ENCODE measurements around the gene KISS1R.

KISS1R gene

DNA sequence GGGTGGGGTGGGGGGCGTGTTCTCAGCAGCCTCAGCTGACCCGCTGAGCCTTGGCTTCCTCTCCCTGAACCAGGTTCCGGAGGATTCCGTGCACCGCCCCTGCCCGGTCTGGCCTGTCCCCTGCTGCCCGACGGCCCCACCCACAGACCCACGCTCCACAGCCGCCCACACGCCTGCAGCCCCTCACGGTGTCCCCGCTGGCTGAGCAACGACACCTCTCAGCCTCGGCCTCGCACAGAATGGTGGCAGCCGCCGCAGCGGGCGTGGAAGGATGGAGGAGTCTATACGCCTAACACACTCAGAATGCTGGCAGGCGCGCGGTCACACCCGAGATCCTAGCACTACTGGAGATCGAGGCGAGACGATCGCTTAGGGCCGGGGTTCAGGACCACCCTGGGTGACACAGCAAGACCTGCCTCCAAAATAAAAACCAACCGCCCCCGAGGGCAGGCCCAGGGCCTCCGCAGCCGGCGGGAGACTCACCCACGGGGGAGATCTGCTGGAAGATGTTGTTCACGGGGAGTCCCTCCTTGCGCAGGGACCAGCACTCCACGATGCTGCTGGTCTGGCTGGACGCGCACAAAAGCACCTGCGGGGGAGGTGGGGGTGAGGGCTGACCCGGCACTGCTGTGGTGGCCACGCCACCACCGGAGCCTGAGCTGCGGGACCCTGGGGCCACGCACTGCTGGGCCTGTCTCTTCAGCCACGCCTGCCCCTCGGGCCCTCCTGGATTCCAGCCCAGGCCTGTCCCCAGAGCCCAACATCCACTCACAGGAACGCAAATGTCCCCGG lies 32.5 kb upstream of the KISS1R start:
- H3K4me3 ChIP-seq (ENCODE audit: control insufficient read depth, low read depth, low read length): no peak overlapping the region
- no peak for DNase-seq (ENCODE audit: low read depth)
- TF ChIP-seq, protein P1, sequence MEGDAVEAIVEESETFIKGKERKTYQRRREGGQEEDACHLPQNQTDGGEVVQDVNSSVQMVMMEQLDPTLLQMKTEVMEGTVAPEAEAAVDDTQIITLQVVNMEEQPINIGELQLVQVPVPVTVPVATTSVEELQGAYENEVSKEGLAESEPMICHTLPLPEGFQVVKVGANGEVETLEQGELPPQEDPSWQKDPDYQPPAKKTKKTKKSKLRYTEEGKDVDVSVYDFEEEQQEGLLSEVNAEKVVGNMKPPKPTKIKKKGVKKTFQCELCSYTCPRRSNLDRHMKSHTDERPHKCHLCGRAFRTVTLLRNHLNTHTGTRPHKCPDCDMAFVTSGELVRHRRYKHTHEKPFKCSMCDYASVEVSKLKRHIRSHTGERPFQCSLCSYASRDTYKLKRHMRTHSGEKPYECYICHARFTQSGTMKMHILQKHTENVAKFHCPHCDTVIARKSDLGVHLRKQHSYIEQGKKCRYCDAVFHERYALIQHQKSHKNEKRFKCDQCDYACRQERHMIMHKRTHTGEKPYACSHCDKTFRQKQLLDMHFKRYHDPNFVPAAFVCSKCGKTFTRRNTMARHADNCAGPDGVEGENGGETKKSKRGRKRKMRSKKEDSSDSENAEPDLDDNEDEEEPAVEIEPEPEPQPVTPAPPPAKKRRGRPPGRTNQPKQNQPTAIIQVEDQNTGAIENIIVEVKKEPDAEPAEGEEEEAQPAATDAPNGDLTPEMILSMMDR (conservative IDR thresholded peaks at IDR 0.05; ENCODE audit: control insufficient read depth, insufficient read depth, low read depth, low read length): no peak

GRCh38 chr19:885536-886224 lies 31.5 kb upstream of the KISS1R start:
- TF ChIP-seq, protein P1 (conservative IDR thresholded peaks at IDR 0.05; ENCODE audit: control insufficient read depth, insufficient read depth, low read depth, low read length): no peak
- DNase-seq (ENCODE audit: low read depth): no peak
- H3K4me3 ChIP-seq (ENCODE audit: control insufficient read depth, low read depth, low read length): no peak overlapping the region

GRCh38 chr19:887072-887471 lies 30.1 kb upstream of the KISS1R start:
- TF ChIP-seq, protein P1 (conservative IDR thresholded peaks at IDR 0.05; ENCODE audit: control insufficient read depth, insufficient read depth, low read depth, low read length): no peak
- peak; percentile 70 for DNase-seq (ENCODE audit: low read depth)
- H3K4me3 ChIP-seq (ENCODE audit: control insufficient read depth, low read depth, low read length): no peak overlapping the region

DNA sequence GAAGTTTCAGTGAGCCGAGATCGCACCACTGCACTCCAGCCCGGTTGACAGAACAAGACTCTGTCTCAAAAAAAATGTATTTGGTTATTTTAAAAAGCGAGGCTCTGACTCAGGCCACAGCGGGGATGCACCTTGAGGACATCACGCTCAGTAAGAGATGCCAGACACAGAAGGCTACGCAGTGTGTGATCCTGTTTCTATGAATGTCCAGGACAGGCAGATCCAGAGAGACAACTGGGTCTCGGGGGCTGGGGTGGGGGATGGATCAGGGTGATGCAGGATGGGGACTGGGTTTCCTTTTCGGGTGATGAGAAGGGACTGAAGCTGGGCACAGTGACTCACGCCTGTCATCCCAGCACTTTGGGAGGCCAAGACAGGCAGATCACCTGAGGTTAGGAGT lies 29.5 kb upstream of the KISS1R start:
- DNase-seq (ENCODE audit: low read depth): no peak
- TF ChIP-seq, protein P1 (conservative IDR thresholded peaks at IDR 0.05; ENCODE audit: control insufficient read depth, insufficient read depth, low read depth, low read length): no peak

DNA sequence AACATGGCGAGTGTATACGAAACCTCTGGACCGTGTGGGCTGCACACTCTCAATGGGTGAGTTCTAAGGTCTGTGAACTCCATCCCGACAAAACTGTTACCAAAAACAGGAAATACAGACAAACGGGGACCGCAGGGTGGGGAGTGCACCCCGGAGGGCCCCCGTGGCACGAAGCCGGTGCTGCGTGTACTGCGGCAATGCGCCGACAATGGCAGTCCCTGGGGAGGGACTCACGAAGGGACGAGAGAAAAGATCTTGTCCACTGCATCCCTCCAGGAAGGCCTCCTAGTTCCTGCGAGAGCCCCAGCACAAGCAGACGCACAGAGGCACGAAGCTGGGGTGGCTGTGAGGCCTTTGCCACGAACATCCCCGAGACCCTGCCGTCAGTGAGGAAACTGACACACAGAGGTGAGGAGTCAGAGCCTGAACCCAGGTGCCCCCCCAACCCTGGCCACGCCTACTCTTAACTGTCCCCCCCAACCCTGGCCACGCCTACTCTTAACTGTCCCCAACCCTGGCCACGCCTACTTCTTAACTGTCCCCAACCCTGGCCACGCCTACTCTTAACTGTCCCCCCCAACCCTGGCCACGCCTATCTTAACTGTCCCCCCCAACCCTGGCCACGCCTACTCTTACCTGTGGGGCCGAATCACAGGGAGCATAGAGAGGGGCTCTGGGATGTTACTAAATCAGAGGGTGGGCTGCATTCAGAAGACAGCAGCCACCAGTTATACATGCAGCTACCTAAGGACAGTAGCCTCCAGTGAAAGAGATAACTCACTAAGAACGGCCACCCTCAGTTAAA lies 28.4 kb upstream of the KISS1R start:
- TF ChIP-seq, protein P1 (conservative IDR thresholded peaks at IDR 0.05; ENCODE audit: control insufficient read depth, insufficient read depth, low read depth, low read length): no peak
- no peak overlapping the region for H3K4me3 ChIP-seq (ENCODE audit: control insufficient read depth, low read depth, low read length)
- DNase-seq (ENCODE audit: low read depth): no peak

More for the DNA sequence above, 29.5 kb upstream of the KISS1R start:
- no peak overlapping the region for H3K4me3 ChIP-seq (ENCODE audit: control insufficient read depth, low read depth, low read length)

- TF ChIP-seq, protein P1 (conservative IDR thresholded peaks at IDR 0.05; ENCODE audit: control insufficient read depth, insufficient read depth, low read depth, low read length): no peak
- H3K4me3 ChIP-seq (ENCODE audit: control insufficient read depth, low read depth, low read length): no peak overlapping the region
Measured at GRCh38 chr19:889662-890295, 27.4 kb upstream of the KISS1R start.

More at GRCh38 chr19:889662-890295, 27.4 kb upstream of the KISS1R start:
- DNase-seq (ENCODE audit: low read depth): no peak
